Activated CD4-positive, alpha-beta T cell treated with anti-CD3 and anti-CD28 coated beads for 36 hours (primary cell): ENCODE data around the gene FBXL16. TPM values are rescaled to one million over a fixed set of nuclear protein-coding genes. Genes with fewer than 3 reads are reported as not detected.

Source experiments
- ATAC-seq: fragments of 200-7000 bp; cut with Tn5 transposase; one replicate; pipeline ENCODE4 v1.10.0; 2021; ENCODE audit warnings: mild to moderate bottlenecking, moderate library complexity
- CTCF ChIA-PET: fragments of 350-600 bp; sonication (Branson Sonifier 250); formaldehyde crosslinking; loops from one replicate; lab custom pipeline; 2021; ENCODE audit warnings: antibody characterized with exemption; lab: Charles Lee
- POLR2A ChIA-PET: fragments of 350-600 bp; sonication (Branson Sonifier 250); formaldehyde crosslinking; loops from one replicate; lab custom pipeline; 2021; ENCODE audit warnings: antibody characterized with exemption, inconsistent platforms; lab: Charles Lee
- DNase-seq: peaks from one replicate; pipeline ENCODE4 v3.0.0-alpha.2; 2020
- H3K27ac Mint-ChIP-seq: one replicate; pipeline ENCODE4 v1.8.0; 2021; ENCODE audit warnings: mixed read lengths
- H3K27me3 Mint-ChIP-seq: one replicate; pipeline ENCODE4 v1.8.0; 2021; ENCODE audit warnings: mixed read lengths
- H3K36me3 Mint-ChIP-seq: one replicate; pipeline ENCODE4 v1.8.0; 2021; ENCODE audit warnings: low read depth, mixed read lengths
- H3K4me1 Mint-ChIP-seq: one replicate; pipeline ENCODE4 v1.8.0; 2021; ENCODE audit warnings: mixed read lengths
- H3K4me3 Mint-ChIP-seq: one replicate; pipeline ENCODE4 v1.8.0; 2021; ENCODE audit warnings: mild to moderate bottlenecking, moderate library complexity, mixed read lengths
- H3K9me3 Mint-ChIP-seq: one replicate; pipeline ENCODE4 v1.8.0; 2021; ENCODE audit warnings: low read depth, mixed read lengths
- intact Hi-C, 2 experiments: fragments of 100-400 bp; cut with DNase I in 1 of 2; cut with micrococcal nuclease in 1 of 2; formaldehyde crosslinking; loops; one replicate each; pipeline versions ENCODE4 v1.14.2 to v1.15.1; 2022 to 2024; cut with DNase I, micrococcal nuclease
- total RNA-seq, 2 experiments: library from RNA; stranded (reverse); gene quantifications; one replicate each; pipeline ENCODE4 v1.2.3, GENCODE V29; 2021

Gene FBXL16
- total RNA-seq, 2 experiments from 2014 or later: 6.1 to 6.8 TPM

- Mint-ChIP-seq H3K36me3 (no peaks in the 10 kb centered on the region), H3K27ac (no peak overlapping the region), H3K27me3 (peaks cover 42% of the 10 kb centered on the region), H3K4me3 (no peak overlapping the region), H3K4me1 (no peaks in the 10 kb centered on the region), H3K9me3 (no peaks in the 10 kb centered on the region)
- DNase-seq: no peak
- CTCF ChIA-PET: interaction anchor here (0.7 to 3.5 kb wide), 6 partner anchors 11 to 79 kb away, joined by 3 to 29 read pairs (median 5); partner anchors contain the start of genes ANTKMT, CHTF18, MSLN and RPUSD1
- no peak for ATAC-seq
- POLR2A ChIA-PET: no interaction called here
- intact Hi-C loops: loop anchor here (2.0 kb wide), 2 partner anchors 31 to 345 kb away; partner anchors contain the start of gene CIAO3 (in 1 of the 2)
Measured at GRCh38 chr16:709566-710499, 4.2 kb upstream of the FBXL16 start.

- Mint-ChIP-seq H3K4me1 (no peaks in the 10 kb centered on the region), H3K27me3 (peaks cover 41% of the 10 kb centered on the region), H3K9me3 (no peaks in the 10 kb centered on the region), H3K4me3 (no peak overlapping the region), H3K36me3 (no peaks in the 10 kb centered on the region), H3K27ac (no peak overlapping the region)
- DNase-seq: no peak
- ChIA-PET CTCF (interaction anchor here (1.4 kb wide), 1 partner anchor 75 kb away, joined by 6 read pairs; no protein-coding TSS in a partner anchor), POLR2A (no interaction called here)
- intact Hi-C loops: no loop called here
- no peak for ATAC-seq
Measured at GRCh38 chr16:708959-709358, 3.4 kb upstream of the FBXL16 start.

GRCh38 chr16:708019-708418, 2.4 kb upstream of the FBXL16 start:
- intact Hi-C loops: no loop called here
- peaks cover 40% of the 10 kb centered on the region for H3K27me3 Mint-ChIP-seq
- H3K36me3 Mint-ChIP-seq: no peaks in the 10 kb centered on the region
- ChIA-PET POLR2A (no interaction called here), CTCF (interaction anchor here (0.5 to 1.3 kb wide), 3 partner anchors 12 to 452 kb away, joined by 3 to 5 read pairs (median 3); no protein-coding TSS in a partner anchor)
- DNase-seq: no peak
- no peak overlapping the region for H3K27ac Mint-ChIP-seq
- H3K4me3 Mint-ChIP-seq: no peak overlapping the region
- no peaks in the 10 kb centered on the region for H3K4me1 Mint-ChIP-seq
- no peak for ATAC-seq
- no peaks in the 10 kb centered on the region for H3K9me3 Mint-ChIP-seq

- Mint-ChIP-seq H3K27ac (no peak overlapping the region), H3K4me1 (no peaks in the 10 kb centered on the region), H3K9me3 (no peaks in the 10 kb centered on the region), H3K4me3 (no peak overlapping the region), H3K27me3 (peaks cover 43% of the 10 kb centered on the region), H3K36me3 (no peaks in the 10 kb centered on the region)
- ChIA-PET POLR2A (interaction anchor here (0.7 kb wide), 1 partner anchor 12 kb away, joined by 3 read pairs; no protein-coding TSS in a partner anchor), CTCF (interaction anchor here (0.7 to 1.3 kb wide), 4 partner anchors 13 to 367 kb away, joined by 3 to 5 read pairs (median 3); partner anchors contain the start of gene CHTF18)
- no peak for DNase-seq
- intact Hi-C loops: no loop called here
- no peak for ATAC-seq
Measured at GRCh38 chr16:707062-707538, 1.5 kb upstream of the FBXL16 start.

GRCh38 chr16:706189-707061, 824 bp upstream of the FBXL16 start:
- ATAC-seq: no peak
- POLR2A ChIA-PET: no interaction called here

GRCh38 chr16:704552-705380, 835 bp downstream of the FBXL16 start:
- ATAC-seq (no peak), DNase-seq (no peak)
- intact Hi-C loops: no loop called here
- peaks cover 46% of the 10 kb centered on the region for H3K27me3 Mint-ChIP-seq
- H3K4me1 Mint-ChIP-seq: no peaks in the 10 kb centered on the region
- no peaks in the 10 kb centered on the region for H3K9me3 Mint-ChIP-seq
- no peak overlapping the region for H3K27ac Mint-ChIP-seq
- H3K4me3 Mint-ChIP-seq: no peak overlapping the region
- POLR2A ChIA-PET: no interaction called here
- H3K36me3 Mint-ChIP-seq: no peaks in the 10 kb centered on the region
- CTCF ChIA-PET: interaction anchor here (0.7 to 1.4 kb wide), 2 partner anchors 8 to 17 kb away, joined by 3 to 4 read pairs; no protein-coding TSS in a partner anchor

More at GRCh38 chr16:706189-707061, 824 bp upstream of the FBXL16 start:
- CTCF ChIA-PET: interaction anchor here (0.7 to 1.3 kb wide), 5 partner anchors 13 to 366 kb away, joined by 3 to 5 read pairs (median 3); partner anchors contain the start of gene CHTF18
- no peak overlapping the region for H3K4me3 Mint-ChIP-seq
- no peaks in the 10 kb centered on the region for H3K4me1 Mint-ChIP-seq
- no peak overlapping the region for H3K27ac Mint-ChIP-seq
- H3K9me3 Mint-ChIP-seq: no peaks in the 10 kb centered on the region
- DNase-seq: no peak
- H3K36me3 Mint-ChIP-seq: no peaks in the 10 kb centered on the region
- peaks cover 47% of the 10 kb centered on the region for H3K27me3 Mint-ChIP-seq
- intact Hi-C loops: no loop called here

GRCh38 chr16:704047-704446, 1.6 kb downstream of the FBXL16 start:
- DNase-seq: no peak
- Mint-ChIP-seq H3K27ac (no peak overlapping the region), H3K36me3 (no peaks in the 10 kb centered on the region), H3K4me1 (no peaks in the 10 kb centered on the region), H3K4me3 (no peak overlapping the region), H3K27me3 (peaks cover 39% of the 10 kb centered on the region), H3K9me3 (no peaks in the 10 kb centered on the region)
- POLR2A ChIA-PET: no interaction called here
- no peak for ATAC-seq
- intact Hi-C loops: no loop called here
- CTCF ChIA-PET: interaction anchor here (0.7 to 1.4 kb wide), 3 partner anchors 8 to 16 kb away, joined by 3 to 4 read pairs (median 3); partner anchors contain the start of gene METRN

GRCh38 chr16:703406-703805, 2.2 kb downstream of the FBXL16 start:
- H3K4me1 Mint-ChIP-seq: no peaks in the 10 kb centered on the region
- DNase-seq (no peak), ATAC-seq (no peak)
- CTCF ChIA-PET: interaction anchor here (1.2 to 2.7 kb wide), 3 partner anchors 9 to 12 kb away, joined by 3 to 11 read pairs (median 4); partner anchors contain the start of gene METRN
- intact Hi-C loops: no loop called here
- peaks cover 35% of the 10 kb centered on the region for H3K27me3 Mint-ChIP-seq
- H3K4me3 Mint-ChIP-seq: no peak overlapping the region
- no peaks in the 10 kb centered on the region for H3K36me3 Mint-ChIP-seq
- H3K27ac Mint-ChIP-seq: no peak overlapping the region
- H3K9me3 Mint-ChIP-seq: no peaks in the 10 kb centered on the region
- POLR2A ChIA-PET: no interaction called here

- H3K4me3 Mint-ChIP-seq: no peak overlapping the region
- intact Hi-C loops: no loop called here
- ChIA-PET CTCF (interaction anchor here (0.5 to 2.7 kb wide), 3 partner anchors 10 to 67 kb away, joined by 3 to 11 read pairs (median 7); no protein-coding TSS in a partner anchor), POLR2A (no interaction called here)
- no peak for ATAC-seq
- no peak overlapping the region for H3K27ac Mint-ChIP-seq
- H3K36me3 Mint-ChIP-seq: no peaks in the 10 kb centered on the region
- DNase-seq: no peak
- H3K4me1 Mint-ChIP-seq: no peaks in the 10 kb centered on the region
- peaks cover 27% of the 10 kb centered on the region for H3K27me3 Mint-ChIP-seq
- no peaks in the 10 kb centered on the region for H3K9me3 Mint-ChIP-seq
Measured at GRCh38 chr16:702341-702740, 3.3 kb downstream of the FBXL16 start.
